DMS114 treated with DMSO at 0.1 percent for 48 hours (cell line): Measurements from ENCODE around the gene NRXN3.

Source experiments
- DNase-seq: peaks from one replicate; lab custom pipeline; 2025; ENCODE audit not compliant: unreplicated experiment; lab: John Stamatoyannopoulos, UW

The NRXN3 gene

DNA sequence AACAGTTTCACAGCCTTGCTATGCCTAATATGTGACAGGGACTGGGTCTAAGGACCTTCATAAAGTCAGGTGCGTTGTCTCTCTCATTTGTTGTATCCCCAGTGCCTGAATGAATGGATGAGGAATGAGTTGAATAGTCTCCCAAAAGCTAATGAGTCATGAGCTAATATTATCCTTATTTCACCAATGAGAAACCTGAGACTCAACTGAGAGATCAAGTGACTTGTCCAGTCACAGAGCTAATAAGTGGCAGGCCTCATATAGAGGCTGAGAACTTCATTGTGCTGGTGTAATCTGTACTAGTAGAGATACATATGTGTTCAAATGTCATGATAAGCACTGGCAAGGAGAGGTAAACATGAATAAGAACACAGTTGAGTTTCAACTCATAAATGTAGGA lies 612.4 kb downstream of the NRXN3 start:
- no peak for DNase-seq

DNA sequence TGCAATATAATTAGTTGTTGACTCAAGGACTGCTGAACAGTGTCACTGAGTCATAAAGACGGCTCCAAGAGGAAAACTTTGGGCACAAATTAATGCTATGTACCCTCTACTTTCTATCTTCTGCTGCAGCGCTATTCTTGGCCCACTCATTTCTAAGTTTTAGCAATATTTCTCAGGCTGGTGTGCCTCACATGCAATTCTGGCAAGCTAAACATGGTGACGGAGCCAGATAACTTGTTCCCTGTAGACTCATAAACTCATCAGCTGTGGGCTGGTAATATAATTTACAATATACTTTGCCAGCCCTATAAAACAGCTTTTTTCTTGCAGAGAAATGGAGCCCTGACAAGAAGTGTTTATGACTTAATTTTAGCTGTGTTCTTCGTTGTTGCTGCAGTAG lies 615.1 kb downstream of the NRXN3 start:
- no peak for DNase-seq

DNA sequence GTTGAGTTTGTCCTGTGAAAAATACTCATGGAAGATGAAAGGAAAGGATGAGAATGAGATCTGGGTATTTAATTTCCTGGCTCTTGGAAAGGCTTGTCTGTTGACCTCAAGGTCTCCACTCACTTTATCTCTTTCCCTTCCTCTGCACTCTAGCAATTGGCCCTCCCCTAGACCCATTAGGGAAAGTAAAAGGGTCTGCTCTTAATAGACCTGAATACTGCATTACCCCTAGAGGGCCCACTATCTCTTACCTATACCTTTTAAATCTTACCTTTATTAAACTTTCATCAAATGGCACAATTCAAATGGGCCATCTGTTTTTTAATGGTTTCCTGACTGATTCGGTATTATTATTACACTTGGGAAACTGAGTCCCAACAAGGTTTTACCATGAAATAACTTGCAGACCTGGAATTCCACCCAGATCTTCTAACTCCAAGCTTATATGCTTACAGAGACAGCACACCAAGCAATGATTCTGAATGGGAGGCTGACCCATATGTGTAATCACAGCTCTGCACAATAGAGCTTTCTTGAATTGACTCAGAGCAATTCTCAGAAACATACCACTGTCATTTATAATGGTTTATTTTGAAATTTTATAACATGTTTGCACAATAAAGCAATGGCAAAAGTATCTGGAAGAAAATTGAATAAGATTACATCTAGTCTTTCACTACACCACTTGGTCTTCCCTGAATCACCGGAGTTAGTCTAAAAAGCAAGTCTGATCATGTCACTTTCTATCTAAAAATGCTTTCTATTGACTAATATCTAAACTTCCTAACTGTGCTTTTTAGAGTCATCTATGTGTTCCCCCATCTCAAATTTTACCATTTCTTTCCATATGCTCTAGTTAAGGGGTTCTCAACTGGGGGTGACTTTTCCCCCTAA lies 618.5 kb downstream of the NRXN3 start:
- no peak for DNase-seq

DNA sequence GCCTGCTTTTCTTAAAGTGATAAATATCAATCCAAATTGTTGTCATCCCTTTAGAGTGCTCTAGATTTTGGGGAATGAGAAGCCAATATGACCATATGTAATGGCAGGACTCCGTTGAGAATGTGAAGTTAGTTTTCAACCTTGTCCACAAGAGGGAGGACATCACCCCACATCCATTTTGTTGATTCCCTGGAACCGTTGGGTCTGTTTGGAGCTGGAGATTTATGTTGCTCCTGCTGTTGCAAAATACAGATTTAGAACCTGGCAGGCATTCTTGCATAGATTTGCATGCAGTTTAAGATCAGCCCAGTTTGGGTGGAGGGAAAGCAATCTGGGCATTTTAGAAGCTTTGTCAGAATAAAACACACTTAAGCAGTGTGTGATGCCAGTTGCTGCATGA lies 620.1 kb downstream of the NRXN3 start:
- DNase-seq: peak; percentile 4

DNA sequence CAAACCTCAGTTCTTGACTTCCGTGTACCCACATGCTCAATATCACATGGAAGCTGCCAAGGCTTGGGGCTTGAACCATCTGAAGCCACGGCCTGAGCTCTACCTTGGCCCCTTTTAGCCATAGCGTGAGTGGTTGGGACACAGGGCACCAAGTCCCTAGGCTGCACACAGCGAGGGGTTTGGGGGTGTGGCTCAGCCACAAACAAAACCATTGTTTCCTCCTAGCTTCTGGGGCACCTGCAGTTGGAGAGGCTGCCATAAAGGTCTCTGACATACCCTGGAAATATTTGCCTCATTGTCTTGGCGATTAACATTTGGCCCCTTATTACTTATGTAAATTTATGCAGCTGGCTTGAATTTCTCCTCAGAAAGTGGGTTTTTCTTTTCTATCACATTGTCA lies 628.6 kb downstream of the NRXN3 start:
- no peak for DNase-seq

DNA sequence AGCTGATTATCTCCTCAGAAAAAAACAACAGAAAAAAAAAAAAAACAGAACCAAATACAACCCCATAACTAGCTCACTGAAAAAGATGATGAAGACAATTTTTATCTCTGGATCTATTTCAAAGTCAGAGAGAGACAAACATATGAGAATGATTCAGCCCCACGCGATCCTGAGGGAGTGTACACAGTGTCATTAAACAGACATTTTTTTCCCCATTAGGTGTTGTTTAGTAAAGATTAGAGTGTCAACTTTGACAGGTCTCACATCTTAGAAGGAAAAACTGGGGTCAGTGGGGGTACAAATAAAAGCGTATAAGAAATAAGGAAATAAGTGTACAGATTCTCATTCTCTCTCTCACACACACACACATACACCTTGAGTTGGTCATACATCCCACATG lies 635.4 kb downstream of the NRXN3 start:
- no peak for DNase-seq

DNA sequence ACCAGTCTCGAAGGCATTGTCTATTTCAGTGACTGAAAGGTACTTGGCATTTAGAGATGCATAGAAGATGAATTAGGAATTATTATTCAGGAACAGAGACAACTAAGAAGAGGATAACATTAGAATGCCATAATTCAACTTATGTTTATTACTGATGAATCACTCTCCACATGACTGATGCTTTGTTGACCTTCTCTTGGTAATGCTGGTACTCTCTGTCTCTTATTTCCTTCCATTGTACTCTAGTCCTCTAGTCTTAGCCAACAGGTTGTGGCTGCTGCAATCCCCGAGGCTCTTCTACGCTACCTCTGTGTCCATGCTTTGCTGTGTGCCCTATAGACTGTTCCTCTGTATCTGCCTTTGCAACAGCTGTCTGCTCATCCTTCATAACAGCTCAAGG lies 652.9 kb downstream of the NRXN3 start:
- DNase-seq: no peak

DNA sequence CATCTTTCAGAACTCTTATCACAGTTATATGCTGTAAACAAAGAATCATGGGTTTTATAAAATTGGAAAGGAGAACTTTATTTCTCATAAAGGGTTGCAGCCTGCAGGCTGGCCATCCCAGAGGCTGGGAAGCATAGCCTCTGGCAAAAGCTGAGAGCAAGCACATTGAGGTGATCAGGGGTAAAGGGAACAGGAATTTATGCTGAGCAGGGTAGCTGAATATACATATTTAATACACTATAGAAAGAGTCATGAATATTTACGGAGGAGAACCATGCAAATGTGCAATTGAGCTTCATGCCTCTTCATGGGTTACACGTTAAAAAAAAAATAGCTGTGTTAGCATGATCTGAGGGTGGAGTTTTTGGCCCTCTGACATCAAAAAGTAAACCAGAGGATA lies 653.3 kb downstream of the NRXN3 start:
- DNase-seq: no peak

DNA sequence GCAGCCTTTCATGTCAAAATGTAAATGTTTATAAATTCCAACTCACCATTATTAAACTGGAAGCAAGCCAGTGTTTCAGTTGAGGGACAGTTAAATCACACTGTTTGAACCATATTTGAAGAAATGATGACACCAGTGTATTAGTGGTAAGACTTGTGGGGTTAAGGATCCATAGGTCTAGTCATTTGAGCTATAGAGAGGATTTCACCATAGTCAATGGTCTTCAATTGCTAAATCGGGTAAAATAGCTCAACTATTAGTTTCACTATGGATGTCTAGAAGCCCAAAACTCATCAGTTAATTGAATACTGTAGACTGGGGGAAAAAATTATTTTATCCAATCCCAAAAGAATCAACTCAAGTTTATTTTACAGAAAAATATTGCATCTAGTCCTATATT lies 659.1 kb downstream of the NRXN3 start:
- DNase-seq: no peak

DNA sequence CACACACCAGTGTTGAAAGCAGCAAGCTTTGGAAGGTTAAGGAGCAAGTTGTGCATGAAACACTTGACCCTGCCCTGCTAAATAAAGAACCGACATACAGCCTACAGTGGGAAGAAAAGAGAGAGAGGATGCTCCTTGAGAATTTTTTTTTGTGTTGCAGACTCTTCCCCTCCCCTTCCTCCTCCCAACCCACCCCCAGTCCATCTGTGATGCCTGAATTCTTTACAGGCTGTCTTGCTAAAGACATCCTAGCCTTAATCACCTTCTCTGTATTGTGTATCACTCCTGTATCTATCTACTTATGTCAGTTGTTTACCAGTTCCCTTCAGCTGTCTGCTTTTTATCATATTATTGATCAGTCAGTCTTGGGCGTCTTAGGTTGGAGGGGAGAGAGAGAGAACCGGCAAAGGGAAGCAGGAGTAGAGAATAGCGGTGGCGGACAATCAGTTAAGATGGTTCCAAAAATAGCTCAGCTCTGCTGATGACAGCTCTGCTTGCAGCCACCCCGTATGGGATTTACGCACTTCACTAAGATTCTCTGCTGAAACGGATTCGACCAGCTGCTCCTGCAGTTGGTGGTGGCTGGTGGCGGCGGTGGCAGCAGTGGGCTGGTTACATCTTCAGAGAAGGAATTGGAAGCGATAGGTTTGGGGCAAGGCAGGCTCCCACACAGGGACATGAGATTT lies 664.7 kb downstream of the NRXN3 start:
- no peak for DNase-seq

DNA sequence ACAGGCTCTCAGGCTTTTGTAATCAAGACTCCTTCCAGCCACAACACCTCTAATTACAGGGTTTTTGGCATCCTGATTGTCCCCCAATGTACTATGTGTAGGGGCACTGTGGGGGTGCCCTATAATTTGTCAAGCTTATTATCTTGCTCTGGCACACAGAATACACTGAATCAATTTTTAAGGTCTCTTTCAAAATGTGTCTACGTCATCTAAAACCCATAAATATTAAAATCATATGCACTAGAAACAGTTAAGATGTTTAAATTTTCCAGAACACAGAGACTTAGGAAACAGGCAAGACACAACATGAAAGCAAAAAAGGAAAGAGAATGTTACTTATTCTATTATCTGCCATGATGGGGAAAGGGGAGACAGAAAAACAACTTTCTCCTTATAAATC lies 665.7 kb downstream of the NRXN3 start:
- no peak for DNase-seq

DNA sequence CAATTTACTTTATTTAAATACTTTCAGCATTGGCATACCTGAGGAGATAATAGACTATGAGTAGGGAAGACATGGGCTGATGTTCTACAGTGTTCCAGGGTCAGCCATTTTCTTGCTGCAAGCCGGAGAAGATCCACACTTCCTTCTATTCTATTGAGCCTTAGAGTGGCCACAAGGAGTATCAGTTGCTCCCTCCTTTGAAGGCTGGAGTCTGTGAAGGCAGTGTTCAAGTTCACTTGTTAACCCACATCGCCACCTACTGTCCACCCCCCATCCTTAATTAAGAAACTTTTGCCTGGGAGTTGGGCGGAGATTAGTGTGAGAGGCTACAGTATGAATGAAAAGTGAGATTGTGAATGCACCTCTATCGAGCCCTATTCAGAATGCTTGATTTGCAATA lies 666.6 kb downstream of the NRXN3 start:
- peak; percentile 38 for DNase-seq

DNA sequence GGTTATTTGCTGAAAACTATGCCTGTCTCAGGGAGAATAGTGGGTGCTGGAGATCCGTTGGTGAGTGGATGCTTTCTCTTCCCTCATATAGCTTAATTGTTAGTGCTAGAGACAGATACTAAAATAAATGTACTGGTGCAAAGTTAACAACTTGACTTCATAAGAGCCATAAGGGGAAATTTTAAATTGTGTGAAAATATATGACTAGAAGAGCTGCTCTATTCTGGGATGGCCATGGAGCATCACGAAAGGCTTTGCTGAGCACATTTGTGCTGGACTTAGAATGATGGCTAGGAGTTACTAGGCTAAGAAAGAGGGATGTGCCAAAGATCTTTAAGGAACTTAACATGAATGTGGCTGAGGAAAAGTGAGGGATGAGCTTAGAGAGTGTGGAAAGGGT lies 668.8 kb downstream of the NRXN3 start:
- DNase-seq: no peak

DNA sequence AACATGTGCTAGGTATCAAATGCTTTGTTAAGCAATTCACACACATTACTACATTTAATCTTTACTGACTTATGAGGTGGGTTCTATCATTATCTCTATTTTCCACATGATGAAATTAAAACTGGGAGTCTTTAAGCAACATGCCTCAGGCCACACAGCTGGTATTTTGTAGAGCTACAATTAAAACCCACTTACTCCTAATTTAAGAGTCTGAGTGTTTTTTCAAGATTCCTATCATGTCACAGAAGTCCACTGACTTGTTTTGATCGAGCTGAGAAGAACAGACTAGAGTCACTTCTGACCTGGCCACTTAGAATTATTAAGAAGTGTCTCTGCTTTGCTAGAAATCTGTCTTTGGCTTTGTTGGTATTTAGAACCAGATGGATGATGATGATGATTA lies 670.7 kb downstream of the NRXN3 start:
- DNase-seq: no peak

DNA sequence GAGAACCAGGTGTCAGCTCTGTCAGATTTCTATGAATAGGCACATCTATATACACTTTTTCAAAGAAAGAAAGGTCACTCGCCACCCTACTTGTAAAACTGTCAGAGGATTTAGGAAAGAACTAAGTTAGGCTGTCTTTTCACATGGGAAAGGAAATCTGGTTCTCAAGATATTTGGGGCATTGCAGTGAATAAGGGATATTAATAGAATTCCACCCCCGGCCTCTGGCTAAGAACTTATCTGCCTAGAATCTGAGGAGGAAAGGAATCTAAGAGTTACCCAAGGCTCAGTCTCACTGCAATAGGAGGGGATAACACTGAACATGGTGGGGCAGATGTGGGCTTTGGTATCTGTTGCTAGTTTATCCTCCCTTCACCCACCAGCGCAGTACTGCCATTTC lies 677.6 kb downstream of the NRXN3 start:
- DNase-seq: no peak

DNA sequence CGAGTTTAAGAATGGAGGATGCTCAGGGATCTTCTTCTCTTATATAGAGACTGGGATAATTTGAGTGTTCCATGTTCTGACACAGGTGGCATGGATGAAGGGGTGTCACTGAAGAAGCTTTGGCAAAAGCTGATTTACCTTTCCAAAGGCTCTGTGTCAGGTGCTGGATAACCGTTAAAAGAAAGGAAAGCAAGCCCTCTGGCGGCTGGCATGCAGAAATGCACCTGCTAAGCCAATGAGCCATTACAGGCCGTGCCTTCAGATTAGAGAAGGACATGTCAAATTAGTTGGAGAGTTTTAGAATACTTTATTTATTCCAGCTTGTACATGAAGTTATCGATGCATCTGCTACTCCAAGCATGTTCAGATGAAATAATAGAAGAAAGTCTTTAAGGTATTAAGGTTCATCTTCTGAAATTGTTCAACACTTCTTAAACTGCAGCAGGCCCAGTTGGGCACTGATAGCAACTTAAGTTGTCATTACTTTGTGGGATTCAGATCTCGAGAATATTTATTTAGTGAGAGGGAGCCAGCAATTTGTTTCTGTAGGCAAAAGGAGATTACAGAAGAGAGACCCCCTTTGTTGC lies 678.2 kb downstream of the NRXN3 start:
- no peak for DNase-seq

DNA sequence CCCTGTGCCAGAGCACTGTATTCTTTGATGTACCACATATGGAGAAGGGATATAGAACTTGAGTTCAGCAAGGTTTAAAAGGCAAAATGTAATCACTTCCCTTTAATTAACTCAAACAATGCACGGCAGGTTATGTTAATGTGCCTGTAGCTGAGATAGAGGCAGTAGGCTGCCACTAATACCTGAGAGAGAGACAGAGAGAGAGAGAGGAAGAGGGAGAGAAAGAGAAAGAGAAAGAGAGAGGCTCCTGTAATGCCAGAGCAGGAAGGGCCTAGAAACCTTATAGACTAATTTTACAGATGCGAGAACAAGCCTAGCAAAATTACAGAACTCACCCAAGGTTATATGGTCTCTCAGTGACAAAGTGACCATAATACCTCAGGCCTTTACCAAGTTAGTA lies 679.8 kb downstream of the NRXN3 start:
- DNase-seq: no peak

DNA sequence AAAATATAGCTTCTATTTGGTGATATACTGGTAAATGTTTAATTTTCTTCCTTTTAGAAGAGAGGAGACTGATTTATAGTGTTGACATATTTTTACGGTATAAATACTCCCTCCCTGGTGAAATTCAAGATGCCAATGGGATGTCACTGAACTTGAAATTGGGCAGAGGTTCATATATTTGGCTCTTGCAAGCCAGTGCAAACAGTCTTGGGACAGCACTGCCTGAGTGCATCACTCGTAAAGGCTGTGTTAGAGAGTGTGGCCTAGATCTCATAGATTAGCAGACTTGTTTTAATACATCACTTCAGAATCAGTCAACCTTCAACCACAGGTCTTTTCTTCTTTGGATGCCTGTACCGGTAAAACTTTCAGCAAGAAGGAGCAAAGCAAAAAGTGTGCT lies 681.0 kb downstream of the NRXN3 start:
- DNase-seq: no peak

DNA sequence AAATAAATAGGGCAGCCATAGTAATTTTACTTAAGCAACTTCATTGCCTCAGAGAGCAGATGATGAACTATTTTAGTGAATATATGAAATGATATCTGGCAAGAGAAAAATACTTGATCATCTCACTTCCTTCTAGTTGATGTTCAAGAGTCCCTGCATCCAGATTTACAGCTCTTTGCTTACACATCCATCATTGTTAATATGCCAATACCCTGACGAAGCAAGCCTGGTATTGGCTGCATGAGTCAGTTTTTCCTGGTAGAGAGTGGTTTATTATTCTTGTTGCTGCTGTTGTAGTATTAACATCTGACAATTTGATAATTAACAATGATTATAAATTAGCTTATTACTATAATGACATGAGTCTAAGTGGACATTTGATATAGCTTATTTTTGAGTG lies 681.9 kb downstream of the NRXN3 start:
- no peak for DNase-seq

DNA sequence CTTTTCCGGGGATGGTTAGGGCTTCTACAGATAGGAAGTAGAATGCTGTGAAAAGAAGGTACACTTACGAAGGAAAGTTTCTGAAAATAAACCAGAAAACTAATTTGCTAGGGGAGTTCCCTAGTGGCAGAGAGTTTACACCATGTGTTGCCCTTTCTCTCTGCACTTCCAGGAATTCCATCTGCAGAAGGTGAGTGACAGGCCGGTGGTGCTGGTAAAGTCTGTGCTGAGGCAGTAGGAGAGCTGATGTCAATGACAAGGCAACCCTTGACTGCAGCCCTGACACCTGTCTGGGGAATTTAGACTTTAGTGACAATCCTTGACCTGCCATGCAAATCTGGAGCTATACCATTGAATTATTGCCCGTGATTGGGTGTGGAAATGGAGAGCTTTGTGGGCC lies 687.8 kb downstream of the NRXN3 start:
- DNase-seq: no peak

DNA sequence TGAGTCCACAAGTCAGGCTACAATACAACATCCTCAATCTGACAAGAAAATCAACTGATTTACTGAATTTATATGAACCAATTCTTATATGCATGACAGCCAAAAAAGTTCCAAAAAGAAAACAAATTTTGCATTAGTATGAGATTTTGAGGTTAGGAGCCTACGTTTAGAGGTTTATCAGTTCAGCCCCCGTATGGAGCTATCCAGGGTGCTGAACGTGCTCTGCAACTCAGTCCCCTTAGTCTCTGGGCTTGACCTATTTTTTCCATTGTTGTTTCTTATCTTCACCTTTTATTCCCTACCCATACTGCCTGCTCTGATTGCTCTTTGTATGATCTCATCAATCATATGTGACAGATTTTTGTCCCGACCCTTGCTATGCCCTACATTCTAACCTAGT lies 693.0 kb downstream of the NRXN3 start:
- DNase-seq: no peak

DNA sequence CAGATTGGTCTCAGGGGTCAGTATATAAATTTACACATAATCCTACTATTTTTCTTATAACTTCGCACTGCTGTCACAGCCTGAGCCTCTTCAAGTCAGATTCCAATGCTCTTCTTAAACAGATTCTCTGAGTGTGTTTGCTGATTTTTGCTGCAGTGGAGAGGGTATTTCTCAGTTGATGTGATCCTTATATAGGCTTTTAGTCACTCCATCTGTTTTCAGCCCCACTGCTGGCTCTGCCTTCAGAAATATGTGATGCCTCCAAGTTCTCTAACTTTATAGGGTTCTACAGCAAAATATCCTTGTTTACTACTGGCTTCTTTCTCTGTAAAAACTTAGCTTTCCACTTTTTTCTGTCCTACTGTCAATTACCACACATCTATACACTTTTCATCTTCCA lies 702.7 kb downstream of the NRXN3 start:
- DNase-seq: no peak
